ENCODE data around the gene CACNG5. TPM values are rescaled to one million over a fixed set of nuclear protein-coding genes. Genes with fewer than 3 reads are reported as not detected.

CACNG5 gene
- polyA plus RNA-seq, 1 donor from 2014 or later: not detected

GRCh38 chr17:66805567-66805966 lies 29.4 kb upstream of the CACNG5 start:
- no peak overlapping the region for H3K9ac ChIP-seq (ENCODE audit: low read length)
- no peaks in the 10 kb centered on the region for H3K9me2 ChIP-seq (ENCODE audit: insufficient read depth, low read length)
- H3K4me2 ChIP-seq (ENCODE audit: low read length): no peak overlapping the region
- TF ChIP-seq REST (IDR thresholded peaks at IDR 0.05; ENCODE audit: borderline replicate concordance) (no peak), CTCF (IDR thresholded peaks at IDR 0.05; ENCODE audit: poor library complexity, severe bottlenecking) (no peak), EP300 (conservative IDR thresholded peaks at IDR 0.05; ENCODE audit: poor library complexity, severe bottlenecking) (no peak), TAF1 (IDR thresholded peaks at IDR 0.05; ENCODE audit: low read depth) (no peak), POLR2AphosphoS5 (IDR thresholded peaks at IDR 0.05) (no peak), SMC3 (conservative IDR thresholded peaks at IDR 0.05; ENCODE audit: poor library complexity) (no peak), RAD21 (conservative IDR thresholded peaks at IDR 0.05) (no peak), MXI1 (conservative IDR thresholded peaks at IDR 0.05; ENCODE audit: poor library complexity, severe bottlenecking) (no peak), EZH2 (IDR thresholded peaks at IDR 0.05; ENCODE audit: borderline replicate concordance, insufficient read depth, low read length, poor library complexity, severe bottlenecking) (no peak)
- no peak overlapping the region for H3K27ac ChIP-seq (ENCODE audit: low read length)
- no peak overlapping the region for H2AFZ ChIP-seq (ENCODE audit: low read depth, low read length)
- no peaks in the 10 kb centered on the region for H3F3A ChIP-seq (ENCODE audit: insufficient read depth, low read length, poor library complexity, severe bottlenecking)
- H3K36me3 ChIP-seq (ENCODE audit: insufficient read depth, low read length): no peaks in the 10 kb centered on the region
- no peaks in the 10 kb centered on the region for H3K9me3 ChIP-seq (ENCODE audit: low read length)
- H4K20me1 ChIP-seq (ENCODE audit: insufficient read depth): no peaks in the 10 kb centered on the region
- no peak overlapping the region for H3K4me3 ChIP-seq (ENCODE audit: low read length)
- no peaks in the 10 kb centered on the region for H3K27me3 ChIP-seq (ENCODE audit: insufficient read depth, low read depth, low read length)
- H3K79me2 ChIP-seq (replicated peaks; ENCODE audit: insufficient read depth, low read length): no peaks in the 10 kb centered on the region

GRCh38 chr17:66807182-66807581 lies 27.7 kb upstream of the CACNG5 start:
- Histone ChIP-seq H3K4me2 (ENCODE audit: low read length) (no peak overlapping the region), H3K27ac (ENCODE audit: low read length) (no peak overlapping the region), H3K9me2 (ENCODE audit: insufficient read depth, low read length) (no peaks in the 10 kb centered on the region), H3K9me3 (ENCODE audit: low read length) (no peaks in the 10 kb centered on the region), H4K20me1 (ENCODE audit: insufficient read depth) (no peaks in the 10 kb centered on the region), H3K36me3 (ENCODE audit: insufficient read depth, low read length) (no peaks in the 10 kb centered on the region), H2AFZ (ENCODE audit: low read depth, low read length) (no peak overlapping the region), H3K9ac (ENCODE audit: low read length) (no peak overlapping the region), H3F3A (ENCODE audit: insufficient read depth, low read length, poor library complexity, severe bottlenecking) (no peaks in the 10 kb centered on the region), H3K4me3 (ENCODE audit: low read length) (no peak overlapping the region), H3K27me3 (ENCODE audit: insufficient read depth, low read depth, low read length) (no peaks in the 10 kb centered on the region), H3K79me2 (replicated peaks; ENCODE audit: insufficient read depth, low read length) (no peaks in the 10 kb centered on the region)
- no peak for TF ChIP-seq MXI1 (conservative IDR thresholded peaks at IDR 0.05; ENCODE audit: poor library complexity, severe bottlenecking)
- no peak for TF ChIP-seq CTCF (IDR thresholded peaks at IDR 0.05; ENCODE audit: poor library complexity, severe bottlenecking)
- TF ChIP-seq TAF1 (IDR thresholded peaks at IDR 0.05; ENCODE audit: low read depth): no peak
- TF ChIP-seq REST (IDR thresholded peaks at IDR 0.05; ENCODE audit: borderline replicate concordance): no peak
- TF ChIP-seq RAD21 (conservative IDR thresholded peaks at IDR 0.05): no peak
- TF ChIP-seq EZH2 (IDR thresholded peaks at IDR 0.05; ENCODE audit: borderline replicate concordance, insufficient read depth, low read length, poor library complexity, severe bottlenecking): no peak
- no peak for TF ChIP-seq EP300 (conservative IDR thresholded peaks at IDR 0.05; ENCODE audit: poor library complexity, severe bottlenecking)
- no peak for TF ChIP-seq SMC3 (conservative IDR thresholded peaks at IDR 0.05; ENCODE audit: poor library complexity)
- TF ChIP-seq POLR2AphosphoS5 (IDR thresholded peaks at IDR 0.05): no peak

Measured in neural cell (in vitro differentiated cells).